HepG2 (cell line): ENCODE measurements around the gene COMMD1. TPM values are rescaled to one million over a fixed set of nuclear protein-coding genes. Genes with fewer than 3 reads are reported as not detected.

Experiments
- FOXA1 ChIP-seq, 2 experiments: fragments of 450-650 bp in 1 of 2; sonication (generic) in 1 of 2; formaldehyde crosslinking in 1 of 2; IDR thresholded peaks; 2 replicates each; pipeline versions ENCODE4 v1.4.0 to v1.6.1; 2016 to 2020; ENCODE audit warnings: missing genetic modification reagents in 1 of 2
- FOXJ3 ChIP-seq: sonication (generic); formaldehyde crosslinking; IDR thresholded peaks from 2 replicates; pipeline ENCODE4 v1.4.0; 2020; ENCODE audit warnings: missing genetic modification reagents, mild to moderate bottlenecking, borderline replicate concordance
- HHEX ChIP-seq: IDR thresholded peaks from 2 replicates; pipeline ENCODE4 v1.6.1; 2016; ENCODE audit warnings: control low read depth
- HMG20A ChIP-seq: IDR thresholded peaks from 2 replicates; pipeline ENCODE4 v1.6.1; 2016; ENCODE audit warnings: borderline replicate concordance
- HNRNPLL ChIP-seq: fragments of 200-400 bp; formaldehyde crosslinking; IDR thresholded peaks from 2 replicates; pipeline ENCODE4 v1.6.1; 2017; ENCODE audit warnings: mild to moderate bottlenecking, low read depth, low read length; ENCODE audit not compliant: poor library complexity, severe bottlenecking
- HOMEZ ChIP-seq: IDR thresholded peaks from 2 replicates; pipeline ENCODE4 v1.6.1; 2016; ENCODE audit warnings: low read depth
- KLF13 ChIP-seq: sonication (generic); formaldehyde crosslinking; IDR thresholded peaks from 2 replicates; pipeline ENCODE4 v1.4.0; 2020; ENCODE audit warnings: mild to moderate bottlenecking, missing genetic modification reagents
- KLF9 ChIP-seq: IDR thresholded peaks from 2 replicates; pipeline ENCODE4 v1.6.1; 2016; ENCODE audit warnings: low read depth
- MEIS1 ChIP-seq: sonication (generic); formaldehyde crosslinking; IDR thresholded peaks from 2 replicates; pipeline ENCODE4 v1.9.0; 2021; ENCODE audit warnings: mild to moderate bottlenecking, missing genetic modification reagents, moderate library complexity, borderline replicate concordance
- MEIS2 ChIP-seq: sonication (generic); formaldehyde crosslinking; IDR thresholded peaks from 2 replicates; pipeline ENCODE4 v1.9.0; 2021; ENCODE audit warnings: mild to moderate bottlenecking, missing genetic modification reagents
- NR2F6 ChIP-seq, 2 experiments: IDR thresholded peaks; 2 replicates each; pipeline ENCODE4 v1.6.1; 2016; ENCODE audit warnings: antibody characterized with exemption in 1 of 2, mild to moderate bottlenecking in 1 of 2
- TOE1 ChIP-seq: sonication (generic); formaldehyde crosslinking; IDR thresholded peaks from 2 replicates; pipeline ENCODE4 v1.4.0; 2020; ENCODE audit warnings: mild to moderate bottlenecking, missing genetic modification reagents
- ZBTB1 ChIP-seq: sonication (generic); formaldehyde crosslinking; IDR thresholded peaks from 2 replicates; pipeline ENCODE4 v1.4.0; 2020; ENCODE audit warnings: missing genetic modification reagents, borderline replicate concordance
- ZFP82 ChIP-seq: sonication (generic); formaldehyde crosslinking; IDR thresholded peaks from 2 replicates; pipeline ENCODE4 v1.5.1; 2020; ENCODE audit warnings: mild to moderate bottlenecking, missing genetic modification reagents, borderline replicate concordance
- ZNF496 ChIP-seq: sonication (generic); formaldehyde crosslinking; IDR thresholded peaks from 2 replicates; pipeline ENCODE4 v1.8.1; 2023; ENCODE audit warnings: mild to moderate bottlenecking, moderate library complexity, missing genetic modification reagents; ENCODE audit not compliant: insufficient replicate concordance
- ZNF556 ChIP-seq: sonication (generic); formaldehyde crosslinking; IDR thresholded peaks from 2 replicates; pipeline ENCODE4 v1.4.0; 2020; ENCODE audit warnings: mild to moderate bottlenecking, missing genetic modification reagents, borderline replicate concordance
- ZNF558 ChIP-seq: sonication (generic); formaldehyde crosslinking; IDR thresholded peaks from 2 replicates; pipeline ENCODE4 v1.9.0; 2022; ENCODE audit warnings: mild to moderate bottlenecking, missing genetic modification reagents, borderline replicate concordance
- ZNF780A ChIP-seq: sonication (generic); formaldehyde crosslinking; IDR thresholded peaks from 2 replicates; pipeline ENCODE4 v1.8.0; 2022; ENCODE audit warnings: mild to moderate bottlenecking, missing genetic modification reagents, moderate library complexity
- ZNF850 ChIP-seq: sonication (generic); formaldehyde crosslinking; conservative IDR thresholded peaks from 2 replicates; pipeline ENCODE4 v1.9.0; 2021; ENCODE audit warnings: mild to moderate bottlenecking, missing genetic modification reagents
- polyA plus RNA-seq, 8 experiments: library from polyadenylated mRNA; depleted of rRNA in 3 of 8; stranded (reverse) in 7 of 8; unstranded in 1 of 8; fragments of >200 nt; fragmentation: Illumina TruSeq in 4 of 8; extraction: Trizol in 4 of 8; gene quantifications; 2 replicates each; pipeline versions ENCODE4 v1.2.1 to v1.2.3, GENCODE V29; 2011 to 2016; ENCODE audit warnings: low read depth in 4 of 8, missing spikeins in 1 of 8, mixed read lengths in 1 of 8; ENCODE audit not compliant: insufficient read depth in 1 of 8
- total RNA-seq, 5 experiments: library from RNA; depleted of rRNA; stranded (reverse); fragments of >200 nt; fragmentation: Illumina TruSeq; extraction: Trizol; gene quantifications; 2 replicates each; pipeline ENCODE4 v1.2.3, GENCODE V29; 2016; ENCODE audit warnings: low read depth in 1 of 5
- TF ChIP-seq, protein P1 (sequence below): sonication (generic); formaldehyde crosslinking; IDR thresholded peaks from 2 replicates; pipeline ENCODE4 v1.5.0; 2020; ENCODE audit warnings: mild to moderate bottlenecking, missing genetic modification reagents
- TF ChIP-seq, protein P2 (sequence below): IDR thresholded peaks from 2 replicates; pipeline ENCODE4 v1.6.1; 2016; ENCODE audit warnings: low read depth, borderline replicate concordance

The COMMD1 gene
- total and polyA plus RNA-seq, 2 of the 13 experiments (the other 11 are each of a cell fraction or from before 2014, with no cell fraction given) = 25.7 to 105 TPM

- TF ChIP-seq, protein P1, sequence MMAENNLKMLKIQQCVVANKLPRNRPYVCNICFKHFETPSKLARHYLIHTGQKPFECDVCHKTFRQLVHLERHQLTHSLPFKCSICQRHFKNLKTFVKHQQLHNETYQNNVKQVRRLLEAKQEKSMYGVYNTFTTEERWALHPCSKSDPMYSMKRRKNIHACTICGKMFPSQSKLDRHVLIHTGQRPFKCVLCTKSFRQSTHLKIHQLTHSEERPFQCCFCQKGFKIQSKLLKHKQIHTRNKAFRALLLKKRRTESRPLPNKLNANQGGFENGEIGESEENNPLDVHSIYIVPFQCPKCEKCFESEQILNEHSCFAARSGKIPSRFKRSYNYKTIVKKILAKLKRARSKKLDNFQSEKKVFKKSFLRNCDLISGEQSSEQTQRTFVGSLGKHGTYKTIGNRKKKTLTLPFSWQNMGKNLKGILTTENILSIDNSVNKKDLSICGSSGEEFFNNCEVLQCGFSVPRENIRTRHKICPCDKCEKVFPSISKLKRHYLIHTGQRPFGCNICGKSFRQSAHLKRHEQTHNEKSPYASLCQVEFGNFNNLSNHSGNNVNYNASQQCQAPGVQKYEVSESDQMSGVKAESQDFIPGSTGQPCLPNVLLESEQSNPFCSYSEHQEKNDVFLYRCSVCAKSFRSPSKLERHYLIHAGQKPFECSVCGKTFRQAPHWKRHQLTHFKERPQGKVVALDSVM (CRISPR knock-in tag) = no peak; the same call in 1 of the 2 replicates
- TF ChIP-seq MEIS1 (CRISPR knock-in tag) (peak; percentile 84), FOXJ3 (CRISPR knock-in tag) (no peak), TOE1 (CRISPR knock-in tag) (peak; percentile 94), FOXA1 (IDR thresholded peaks at IDR 0.05) (no peak), FOXA1 (CRISPR knock-in tag; IDR thresholded peaks at IDR 0.05) (peak; percentile 48), HOMEZ (CRISPR knock-in tag) (peak; percentile 65; the same call in 1 of the 2 replicates), MEIS2 (peak; percentile 79; the same call in 1 of the 2 replicates), KLF13 (peak; percentile 73; the same call in 1 of the 2 replicates), ZNF558 (CRISPR knock-in tag) (peak; percentile 92; the same call in 1 of the 2 replicates), ZNF556 (CRISPR knock-in tag) (peak; percentile 98), NR2F6 (IDR thresholded peaks at IDR 0.05) (no peak), NR2F6 (CRISPR knock-in tag; IDR thresholded peaks at IDR 0.05) (peak; percentile 55), HMG20A (no peak), ZNF850 (CRISPR knock-in tag) (0 out of 2 replicates have a peak, but pooled peaks have one; percentile 91), HNRNPLL (peak; percentile 94), ZNF780A (peak; percentile 83; the same call in 1 of the 2 replicates), ZFP82 (CRISPR knock-in tag) (0 out of 2 replicates have a peak, but pooled peaks have one; percentile 88), HHEX (no peak), ZBTB1 (CRISPR knock-in tag) (peak; percentile 47; the same call in 1 of the 2 replicates), KLF9 (CRISPR knock-in tag) (no peak), ZNF496 (CRISPR knock-in tag) (no peak)
- TF ChIP-seq, protein P2, sequence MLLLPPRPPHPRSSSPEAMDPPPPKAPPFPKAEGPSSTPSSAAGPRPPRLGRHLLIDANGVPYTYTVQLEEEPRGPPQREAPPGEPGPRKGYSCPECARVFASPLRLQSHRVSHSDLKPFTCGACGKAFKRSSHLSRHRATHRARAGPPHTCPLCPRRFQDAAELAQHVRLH (CRISPR knock-in tag) = peak; percentile 88; the same call in 1 of the 2 replicates
Measured at GRCh38 chr2:61888267-61889055, 17.0 kb upstream of the COMMD1 start, which contains the start of gene CCT4 (continued).
